ACC112 (cell line): ENCODE results near the gene ENO3.

ENCODE experiments used
- H2AFZ ChIP-seq: fragments of 200-600 bp; sonication (generic); one replicate; pipeline ENCODE4 v1.6.0; 2017; ENCODE audit warnings: antibody characterized with exemption, low read length; ENCODE audit not compliant: unreplicated experiment
- H3K27ac ChIP-seq: fragments of 200-600 bp; sonication (generic); 2 replicates; pipeline ENCODE4 v1.5.1; 2014; ENCODE audit warnings: low read depth, mild to moderate bottlenecking, antibody characterized with exemption, low read length, moderate library complexity
- H3K27me3 ChIP-seq: fragments of 200-600 bp; sonication (generic); 2 replicates; pipeline ENCODE4 v1.6.1; 2014; ENCODE audit warnings: mild to moderate bottlenecking, antibody characterized with exemption, low read length, moderate library complexity, mixed read lengths; ENCODE audit not compliant: insufficient read depth
- H3K36me3 ChIP-seq: fragments of 200-600 bp; sonication (generic); 2 replicates; pipeline ENCODE4 v1.6.1; 2016; ENCODE audit warnings: mild to moderate bottlenecking, antibody characterized with exemption, low read length, moderate library complexity, mixed read lengths; ENCODE audit not compliant: insufficient read depth
- H3K4me1 ChIP-seq: fragments of 200-600 bp; sonication (generic); one replicate; pipeline ENCODE4 v1.6.1; 2016; ENCODE audit warnings: low read length, mixed read lengths; ENCODE audit not compliant: insufficient read depth, unreplicated experiment, control insufficient read depth
- H3K4me3 ChIP-seq: fragments of 200-600 bp; sonication (generic); 2 replicates; pipeline ENCODE4 v1.5.1; 2014; ENCODE audit warnings: mild to moderate bottlenecking, low read depth, low read length
- H3K79me2 ChIP-seq: fragments of 200-600 bp; sonication (generic); one replicate; pipeline ENCODE4 v1.6.0; 2016; ENCODE audit warnings: low read length; ENCODE audit not compliant: control insufficient read depth, unreplicated experiment, insufficient read depth

Gene ENO3

GRCh38 chr17:4937553-4937952 is 13.4 kb upstream of the ENO3 start:
- no peaks in the 10 kb centered on the region for H3K27me3 ChIP-seq
- H3K27ac ChIP-seq, result no peak overlapping the region
- peaks cover 35% of the 10 kb centered on the region for H3K79me2 ChIP-seq
- peaks cover 31% of the 10 kb centered on the region for H3K4me1 ChIP-seq
- H2AFZ ChIP-seq, result no peak overlapping the region
- H3K4me3 ChIP-seq, result no peak overlapping the region
- H3K36me3 ChIP-seq, result no peaks in the 10 kb centered on the region

- Histone ChIP-seq H3K27me3 (no peaks in the 10 kb centered on the region), H3K27ac (no peak overlapping the region), H2AFZ (no peak overlapping the region), H3K4me1 (peaks cover 36% of the 10 kb centered on the region), H3K36me3 (no peaks in the 10 kb centered on the region), H3K79me2 (peaks cover 40% of the 10 kb centered on the region), H3K4me3 (peak overlapping the region; percentile 87; the same call in 1 of the 2 replicates)
Observed at GRCh38 chr17:4938069-4938491, 12.8 kb upstream of the ENO3 start.

- Histone ChIP-seq H3K4me3 (peak overlapping the region; percentile 87), H3K27ac (peak overlapping the region; percentile 89; the same call in 1 of the 2 replicates), H3K4me1 (peaks cover 39% of the 10 kb centered on the region), H2AFZ (peak overlapping the region; percentile 82), H3K27me3 (no peaks in the 10 kb centered on the region), H3K79me2 (peaks cover 47% of the 10 kb centered on the region), H3K36me3 (no peaks in the 10 kb centered on the region)
Observed at GRCh38 chr17:4938688-4939545, 12.0 kb upstream of the ENO3 start.

- Histone ChIP-seq H3K36me3 (no peaks in the 10 kb centered on the region), H3K4me3 (peak overlapping the region; percentile 87), H3K27ac (peak overlapping the region; percentile 89), H3K79me2 (peaks cover 53% of the 10 kb centered on the region), H3K27me3 (no peaks in the 10 kb centered on the region), H3K4me1 (peaks cover 39% of the 10 kb centered on the region), H2AFZ (peak overlapping the region; percentile 82)
Observed at GRCh38 chr17:4939546-4939795, 11.4 kb upstream of the ENO3 start.

- Histone ChIP-seq H3K4me3 (peak within 1 kb of the TSS; percentile 87), H2AFZ (peak within 1 kb of the TSS; percentile 82), H3K36me3 (no peaks in the 10 kb centered on the region), H3K79me2 (peaks cover 58% of the 10 kb centered on the region), H3K27ac (peak within 1 kb of the TSS; percentile 89), H3K27me3 (no peaks in the 10 kb centered on the region), H3K4me1 (peaks cover 42% of the 10 kb centered on the region)
Observed at GRCh38 chr17:4939796-4940554, 10.9 kb upstream of the ENO3 start, which contains the start of the genes RNF167 and SLC25A11. Gene RNF167 (plus strand): TSS chr17:4940268. CDS start chr17:4940910, 642 bp downstream. Gene SLC25A11 (minus strand): TSS chr17:4940046. CDS start chr17:4939910, 136 bp downstream.

GRCh38 chr17:4940555-4941318 is 10.2 kb upstream of the ENO3 start:
- H3K4me1 ChIP-seq, result peaks cover 48% of the 10 kb centered on the region
- H3K36me3 ChIP-seq, result no peaks in the 10 kb centered on the region; the same call in 1 of the 2 replicates
- H3K79me2 ChIP-seq, result peaks cover 64% of the 10 kb centered on the region
- H2AFZ ChIP-seq, result peak overlapping the region; percentile 18
- no peaks in the 10 kb centered on the region for H3K27me3 ChIP-seq
- H3K4me3 ChIP-seq, result peak overlapping the region; percentile 87
- H3K27ac ChIP-seq, result peak overlapping the region; percentile 89

GRCh38 chr17:4941319-4941610 is 9.7 kb upstream of the ENO3 start:
- Histone ChIP-seq H3K27ac (peak overlapping the region; percentile 89), H3K79me2 (peaks cover 69% of the 10 kb centered on the region), H2AFZ (no peak overlapping the region), H3K4me3 (peak overlapping the region; percentile 87), H3K36me3 (peaks cover 3% of the 10 kb centered on the region; the same call in 1 of the 2 replicates), H3K27me3 (no peaks in the 10 kb centered on the region), H3K4me1 (peaks cover 52% of the 10 kb centered on the region)

- H3K4me1 ChIP-seq, result peaks cover 54% of the 10 kb centered on the region
- peaks cover 84% of the 10 kb centered on the region for H3K79me2 ChIP-seq
- peaks cover 15% of the 10 kb centered on the region; the same call in 1 of the 2 replicates for H3K36me3 ChIP-seq
- no peaks in the 10 kb centered on the region for H3K27me3 ChIP-seq
- H3K4me3 ChIP-seq, result no peak overlapping the region
- no peak overlapping the region for H2AFZ ChIP-seq
- peak overlapping the region; percentile 25; the same call in 1 of the 2 replicates for H3K27ac ChIP-seq
Observed at GRCh38 chr17:4942760-4943508, 8.0 kb upstream of the ENO3 start.

GRCh38 chr17:4944163-4944553 is 6.8 kb upstream of the ENO3 start:
- peaks cover 16% of the 10 kb centered on the region; the same call in 1 of the 2 replicates for H3K36me3 ChIP-seq
- H3K4me3 ChIP-seq, result no peak overlapping the region
- peaks cover 45% of the 10 kb centered on the region for H3K4me1 ChIP-seq
- peaks cover 76% of the 10 kb centered on the region for H3K79me2 ChIP-seq
- no peak overlapping the region for H2AFZ ChIP-seq
- no peaks in the 10 kb centered on the region for H3K27me3 ChIP-seq
- H3K27ac ChIP-seq, result peak overlapping the region; percentile 63
